ENCODE data around the gene DOCK10. TPM values are rescaled to one million over a fixed set of nuclear protein-coding genes. Genes with fewer than 3 reads are reported as not detected.

Gene DOCK10
- total RNA-seq, 1 experiment from 2014 or later, result 5.8 TPM

DNA sequence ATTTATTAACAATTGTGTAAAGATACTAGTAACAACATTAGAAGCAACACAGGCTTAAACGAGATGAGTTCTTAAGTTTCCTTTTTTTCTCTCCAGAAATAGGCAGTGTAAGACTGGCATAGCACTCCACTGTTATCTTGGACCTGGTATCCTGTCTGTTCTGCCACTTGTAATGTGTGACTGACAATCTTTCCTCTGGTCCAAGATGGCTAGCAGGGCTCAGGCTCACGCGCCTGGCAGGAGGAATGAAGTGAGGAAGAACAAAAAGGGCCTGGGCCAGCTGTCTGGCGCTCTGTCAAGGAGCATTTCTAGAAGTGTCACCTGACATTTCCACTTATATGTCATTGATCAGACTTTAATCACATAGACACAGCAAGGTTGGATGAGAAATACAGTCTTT lies 294.5 kb downstream of the DOCK10 start:
- H3K36me3 ChIP-seq (ENCODE audit: control insufficient read depth, insufficient read depth, low read length), result no peaks in the 10 kb centered on the region
- ChIA-PET POLR2A (no interaction called here), CTCF (no interaction called here)
- intact Hi-C loops (cut with micrococcal nuclease; ENCODE audit: unreplicated experiment), result no loop called here
- TF ChIP-seq SIN3A (IDR thresholded peaks at IDR 0.05; ENCODE audit: borderline replicate concordance, insufficient read depth, low read depth, low read length), result no peak
- no peak for TF ChIP-seq REST (IDR thresholded peaks at IDR 0.05; ENCODE audit: insufficient read depth in 1 of 2, low read depth in 2 of 2, low read length in 1 of 2)
- no peak for TF ChIP-seq POLR2AphosphoS5 (IDR thresholded peaks at IDR 0.05; ENCODE audit: low read depth, low read length)
- no peak for TF ChIP-seq CTCF (IDR thresholded peaks at IDR 0.05)
- no peak for TF ChIP-seq TCF7L2 (IDR thresholded peaks at IDR 0.05; ENCODE audit: low read depth, low read length)
- H3K4me1 ChIP-seq (ENCODE audit: control insufficient read depth, insufficient read depth, low read length), result no peaks in the 10 kb centered on the region
- H3K4me3 ChIP-seq (ENCODE audit: low read depth in 2 of 2, low read length in 2 of 2), result no peak overlapping the region
- H3K27ac ChIP-seq (ENCODE audit: low read length), result no peak overlapping the region
- ATAC-seq (no peak), DNase-seq (ENCODE audit: low read depth, low spot score) (no peak)
- H3K27me3 ChIP-seq (ENCODE audit: control insufficient read depth, insufficient read depth, low read length), result no peaks in the 10 kb centered on the region
- in situ Hi-C loops (cut with HindIII; ENCODE audit: low pct_unique_long_range_greater_than_20kb, low sequenced_read_pairs), result no loop called here
- H3K9me3 ChIP-seq (ENCODE audit: control insufficient read depth, insufficient read depth, low read depth, low read length), result no peaks in the 10 kb centered on the region
- BruUV-seq (replicated peaks), result no TSS peak

DNA sequence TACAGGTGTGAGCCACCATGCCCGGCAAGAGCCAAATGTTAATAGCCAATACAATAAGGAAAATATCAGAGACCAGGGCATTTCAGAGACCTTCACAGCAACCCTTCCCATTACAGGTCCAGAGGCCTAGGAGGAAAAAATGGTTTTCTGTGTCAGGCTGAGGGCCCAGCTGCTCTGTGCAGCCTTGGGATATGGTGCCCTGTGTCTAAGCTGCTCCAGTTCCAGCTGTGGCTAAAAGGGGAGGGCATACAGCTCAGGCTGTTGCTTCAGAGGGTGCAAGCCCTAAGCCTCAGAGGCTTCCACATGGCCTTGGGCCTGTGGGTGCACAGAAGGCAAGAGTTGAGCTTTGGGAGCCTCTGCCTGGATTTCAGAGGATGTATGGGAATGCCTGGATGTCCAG lies 306.0 kb downstream of the DOCK10 start:
- H3K36me3 ChIP-seq (ENCODE audit: control insufficient read depth, insufficient read depth, low read length), result no peaks in the 10 kb centered on the region
- ATAC-seq (no peak), DNase-seq (ENCODE audit: low read depth, low spot score) (no peak)
- no peak overlapping the region for H3K27ac ChIP-seq (ENCODE audit: low read length)
- intact Hi-C loops (cut with micrococcal nuclease; ENCODE audit: unreplicated experiment), result no loop called here
- no peaks in the 10 kb centered on the region for H3K4me1 ChIP-seq (ENCODE audit: control insufficient read depth, insufficient read depth, low read length)
- H3K4me3 ChIP-seq (ENCODE audit: low read depth in 2 of 2, low read length in 2 of 2), result no peak overlapping the region
- no peaks in the 10 kb centered on the region for H3K27me3 ChIP-seq (ENCODE audit: control insufficient read depth, insufficient read depth, low read length)
- TF ChIP-seq TCF7L2 (IDR thresholded peaks at IDR 0.05; ENCODE audit: low read depth, low read length) (no peak), SIN3A (IDR thresholded peaks at IDR 0.05; ENCODE audit: borderline replicate concordance, insufficient read depth, low read depth, low read length) (no peak), POLR2AphosphoS5 (IDR thresholded peaks at IDR 0.05; ENCODE audit: low read depth, low read length) (no peak), REST (IDR thresholded peaks at IDR 0.05; ENCODE audit: insufficient read depth in 1 of 2, low read depth in 2 of 2, low read length in 1 of 2) (no peak), CTCF (IDR thresholded peaks at IDR 0.05) (no peak)
- CTCF ChIA-PET, result no interaction called here
- POLR2A ChIA-PET, result no interaction called here
- in situ Hi-C loops (cut with HindIII; ENCODE audit: low pct_unique_long_range_greater_than_20kb, low sequenced_read_pairs), result no loop called here
- peaks cover 8% of the 10 kb centered on the region; the same call in 1 of the 2 replicates for H3K9me3 ChIP-seq (ENCODE audit: control insufficient read depth, insufficient read depth, low read depth, low read length)
- BruUV-seq (replicated peaks), result no TSS peak

Data from Panc1 (cell line).